ENCODE results near the gene PLA2G4E. TPM values are rescaled to one million over a fixed set of nuclear protein-coding genes. Genes with fewer than 3 reads are reported as not detected.

PLA2G4E gene
- total and polyA plus RNA-seq, 7 donors, result 0.01 to 0.34 (median 0.08) TPM; not detected in 2

DNA sequence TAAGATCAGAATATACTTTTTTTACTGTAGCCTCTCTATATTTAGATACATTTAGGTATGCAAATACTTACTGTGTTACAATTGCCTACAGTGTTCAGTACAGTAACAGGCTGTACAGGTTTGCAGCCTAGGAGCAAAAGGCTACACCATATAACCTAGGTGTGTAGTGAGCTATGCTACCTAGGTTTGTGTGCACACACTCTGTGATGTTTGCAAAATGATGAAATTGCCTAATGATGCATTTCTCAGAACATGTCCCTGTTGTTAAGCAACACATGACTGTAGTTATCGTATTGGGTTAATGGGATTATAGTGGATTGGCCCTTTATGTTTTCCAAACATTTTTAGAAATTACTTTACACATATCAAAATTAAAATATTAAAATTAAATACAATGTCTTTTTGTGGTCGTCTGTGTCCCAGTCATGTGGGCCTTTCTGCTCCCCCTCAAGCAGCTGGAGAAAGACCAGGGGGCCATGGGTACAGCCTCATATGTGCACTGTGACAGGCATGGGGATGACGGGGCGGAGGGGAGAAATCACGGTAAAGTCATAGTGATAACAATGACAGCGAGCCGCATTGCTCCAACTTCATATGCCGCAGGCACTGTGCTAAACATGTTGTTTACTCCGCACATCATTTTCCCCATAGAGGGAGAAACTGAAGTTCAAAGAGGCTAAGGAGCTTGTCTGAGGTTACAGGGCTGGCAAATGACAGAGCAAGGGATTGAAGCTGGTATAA lies 27.4 kb upstream of the PLA2G4E start:
- no peaks in the 10 kb centered on the region for H3K9me3 ChIP-seq
- H3K4me3 ChIP-seq, result no peak overlapping the region
- WGBS, 3 donors, result 89 to 92% (median 91%) methylated on average over 9 of the region's 9 CpGs
- H3K4me1 ChIP-seq, result peaks cover 35% of the 10 kb centered on the region
- DNase-seq, result no peak
- no peak overlapping the region for H3K27ac ChIP-seq
- intact Hi-C loops (cut with DNase I), result no loop called here
- TF ChIP-seq, protein P1, sequence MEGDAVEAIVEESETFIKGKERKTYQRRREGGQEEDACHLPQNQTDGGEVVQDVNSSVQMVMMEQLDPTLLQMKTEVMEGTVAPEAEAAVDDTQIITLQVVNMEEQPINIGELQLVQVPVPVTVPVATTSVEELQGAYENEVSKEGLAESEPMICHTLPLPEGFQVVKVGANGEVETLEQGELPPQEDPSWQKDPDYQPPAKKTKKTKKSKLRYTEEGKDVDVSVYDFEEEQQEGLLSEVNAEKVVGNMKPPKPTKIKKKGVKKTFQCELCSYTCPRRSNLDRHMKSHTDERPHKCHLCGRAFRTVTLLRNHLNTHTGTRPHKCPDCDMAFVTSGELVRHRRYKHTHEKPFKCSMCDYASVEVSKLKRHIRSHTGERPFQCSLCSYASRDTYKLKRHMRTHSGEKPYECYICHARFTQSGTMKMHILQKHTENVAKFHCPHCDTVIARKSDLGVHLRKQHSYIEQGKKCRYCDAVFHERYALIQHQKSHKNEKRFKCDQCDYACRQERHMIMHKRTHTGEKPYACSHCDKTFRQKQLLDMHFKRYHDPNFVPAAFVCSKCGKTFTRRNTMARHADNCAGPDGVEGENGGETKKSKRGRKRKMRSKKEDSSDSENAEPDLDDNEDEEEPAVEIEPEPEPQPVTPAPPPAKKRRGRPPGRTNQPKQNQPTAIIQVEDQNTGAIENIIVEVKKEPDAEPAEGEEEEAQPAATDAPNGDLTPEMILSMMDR (IDR thresholded peaks at IDR 0.05), result no peak
- ATAC-seq, result no peak
- H3K36me3 ChIP-seq (ENCODE audit: insufficient read depth in 1 of 2, low read depth in 1 of 2), result no peaks in the 10 kb centered on the region
- H3K27me3 ChIP-seq (ENCODE audit: insufficient read depth in 3 of 3, low read length in 2 of 3), result no peaks in the 10 kb centered on the region

DNA sequence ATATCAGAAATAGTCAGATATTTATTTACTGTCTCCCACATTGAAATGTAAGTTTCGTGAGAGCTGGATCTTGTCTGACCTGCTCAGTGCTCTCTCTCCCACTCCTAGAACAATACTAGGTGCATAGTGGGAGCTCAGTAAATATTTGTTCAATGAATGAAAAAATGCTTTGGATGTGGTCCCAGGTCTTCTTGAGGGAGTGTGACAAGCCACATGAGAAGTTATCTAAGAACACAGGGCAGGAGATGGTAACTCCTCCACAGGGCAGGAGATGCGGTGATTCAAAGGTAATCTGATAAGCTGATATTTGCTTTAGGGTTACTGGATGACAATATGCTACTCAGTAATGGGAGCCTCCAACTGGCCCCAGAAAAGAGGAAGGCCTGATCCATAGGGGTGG lies 25.8 kb upstream of the PLA2G4E start:
- no peak overlapping the region for H3K27ac ChIP-seq
- intact Hi-C loops (cut with DNase I), result no loop called here

DNA sequence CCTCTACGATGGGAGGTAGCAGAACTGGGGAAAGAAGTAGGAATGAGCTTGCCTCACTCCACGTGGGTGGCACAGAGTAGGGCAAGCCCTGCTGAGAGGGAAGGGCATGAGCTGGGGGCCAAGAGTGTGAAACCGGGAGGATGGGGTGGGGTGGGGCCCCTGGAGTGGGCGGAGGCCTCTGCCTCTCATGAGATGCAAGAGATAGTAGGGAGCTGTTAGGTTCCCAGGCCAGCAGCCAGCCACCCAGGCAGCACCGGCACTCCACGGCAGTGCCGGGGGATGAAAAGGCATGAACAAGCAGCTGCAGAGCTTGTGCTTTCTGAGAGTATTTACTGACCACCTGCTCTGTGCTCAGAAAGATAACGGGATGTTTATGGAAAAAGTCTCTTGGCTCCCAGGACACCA lies 24.4 kb upstream of the PLA2G4E start:
- no peak for ATAC-seq
- DNase-seq, result no peak
- intact Hi-C loops (cut with DNase I), result no loop called here
- Histone ChIP-seq H3K36me3 (ENCODE audit: insufficient read depth in 1 of 2, low read depth in 1 of 2) (no peaks in the 10 kb centered on the region), H3K4me3 (no peak overlapping the region), H3K4me1 (peaks cover 7% of the 10 kb centered on the region), H3K9me3 (no peaks in the 10 kb centered on the region), H3K27me3 (ENCODE audit: insufficient read depth in 3 of 3, low read length in 2 of 3) (no peaks in the 10 kb centered on the region), H3K27ac (no peak overlapping the region)
- WGBS, 3 donors, result 52 to 54% (median 52%) methylated on average over 8 of the region's 8 CpGs
- TF ChIP-seq, protein P1 (IDR thresholded peaks at IDR 0.05), result no peak

More for the DNA sequence above, 25.8 kb upstream of the PLA2G4E start:
- Histone ChIP-seq H3K4me3 (no peak overlapping the region), H3K36me3 (ENCODE audit: insufficient read depth in 1 of 2, low read depth in 1 of 2) (no peaks in the 10 kb centered on the region), H3K27me3 (ENCODE audit: insufficient read depth in 3 of 3, low read length in 2 of 3) (no peaks in the 10 kb centered on the region), H3K9me3 (no peaks in the 10 kb centered on the region), H3K4me1 (peaks cover 20% of the 10 kb centered on the region)
- DNase-seq (no peak), ATAC-seq (no peak)
- TF ChIP-seq, protein P1 (IDR thresholded peaks at IDR 0.05), result no peak
- WGBS, 3 donors, result 95 to 98% (median 96%) methylated on average over 2 of the region's 2 CpGs

GRCh38 chr15:42042602-42043400 lies 22.0 kb upstream of the PLA2G4E start:
- no peaks in the 10 kb centered on the region for H3K36me3 ChIP-seq (ENCODE audit: insufficient read depth in 1 of 2, low read depth in 1 of 2)
- 88 to 93% (median 90%) methylated on average over 5 of the region's 5 CpGs for WGBS, 3 donors
- H3K27me3 ChIP-seq (ENCODE audit: insufficient read depth in 3 of 3, low read length in 2 of 3), result no peaks in the 10 kb centered on the region
- no peak overlapping the region for H3K4me3 ChIP-seq
- TF ChIP-seq, protein P1 (IDR thresholded peaks at IDR 0.05), result no peak
- intact Hi-C loops (cut with DNase I), result no loop called here
- DNase-seq, result no peak
- H3K4me1 ChIP-seq, result no peaks in the 10 kb centered on the region
- ATAC-seq, result no peak
- no peak overlapping the region for H3K27ac ChIP-seq
- H3K9me3 ChIP-seq, result no peaks in the 10 kb centered on the region
